HepG2 (cell line): ENCODE data around the gene SLC8A2. TPM values are rescaled to one million over a fixed set of nuclear protein-coding genes. Genes with fewer than 3 reads are reported as not detected.

Experiments
- BRD4 ChIP-seq: sonication (generic); formaldehyde crosslinking; IDR thresholded peaks from 2 replicates; pipeline ENCODE4 v1.4.0; 2020; ENCODE audit warnings: missing genetic modification reagents
- CEBPG ChIP-seq: IDR thresholded peaks from 2 replicates; pipeline ENCODE4 v1.6.1; 2016
- EHMT2 ChIP-seq: fragments of 200-600 bp; sonication (generic); IDR thresholded peaks from 2 replicates; pipeline ENCODE4 v1.7.0; 2017; ENCODE audit warnings: antibody characterized with exemption, low read depth, low read length, borderline replicate concordance
- KAT8 ChIP-seq: IDR thresholded peaks from 2 replicates; pipeline ENCODE4 v1.6.1; 2016; ENCODE audit warnings: missing genetic modification reagents, missing compliant biosample characterization
- KLF11 ChIP-seq: IDR thresholded peaks from 2 replicates; pipeline ENCODE4 v1.6.1; 2016; ENCODE audit warnings: missing compliant biosample characterization
- NFE2L2 ChIP-seq: fragments of 150-350 bp; IDR thresholded peaks from 2 replicates; pipeline ENCODE4 v1.6.1; 2014; ENCODE audit warnings: low read length
- NFRKB ChIP-seq: fragments of 450-650 bp; IDR thresholded peaks from 2 replicates; pipeline ENCODE4 v1.6.1; 2017
- PAX8 ChIP-seq: sonication (generic); formaldehyde crosslinking; IDR thresholded peaks from 2 replicates; pipeline ENCODE4 v1.8.0; 2022; ENCODE audit warnings: mild to moderate bottlenecking, missing genetic modification reagents, borderline replicate concordance
- PRMT3 ChIP-seq: sonication (generic); formaldehyde crosslinking; IDR thresholded peaks from 2 replicates; pipeline ENCODE4 v1.8.1; 2022; ENCODE audit warnings: low read depth, mild to moderate bottlenecking, moderate library complexity, missing genetic modification reagents, borderline replicate concordance
- RBAK ChIP-seq: sonication (generic); formaldehyde crosslinking; IDR thresholded peaks from 2 replicates; pipeline ENCODE4 v1.5.1; 2020; ENCODE audit warnings: mild to moderate bottlenecking, missing genetic modification reagents
- RBM22 ChIP-seq: fragments of 200-400 bp; formaldehyde crosslinking; optimal IDR thresholded peaks from 2 replicates; pipeline ENCODE3; 2017; ENCODE audit warnings: mild to moderate bottlenecking, low read length, moderate library complexity
- REPIN1 ChIP-seq: sonication (generic); formaldehyde crosslinking; IDR thresholded peaks from 2 replicates; pipeline ENCODE4 v1.8.0; 2022; ENCODE audit warnings: missing genetic modification reagents, low read depth, mild to moderate bottlenecking, borderline replicate concordance
- ZFAT ChIP-seq: sonication (generic); formaldehyde crosslinking; conservative IDR thresholded peaks from 2 replicates; pipeline ENCODE4 v1.8.1; 2023; ENCODE audit warnings: missing genetic modification reagents, inconsistent platforms
- ZNF121 ChIP-seq: sonication (generic); formaldehyde crosslinking; IDR thresholded peaks from 2 replicates; pipeline ENCODE4 v1.5.0; 2020; ENCODE audit warnings: mild to moderate bottlenecking, missing genetic modification reagents
- ZNF232 ChIP-seq: sonication (generic); formaldehyde crosslinking; IDR thresholded peaks from 2 replicates; pipeline ENCODE4 v1.4.0; 2020; ENCODE audit warnings: missing genetic modification reagents, borderline replicate concordance
- ZNF260 ChIP-seq: sonication (generic); formaldehyde crosslinking; IDR thresholded peaks from 2 replicates; pipeline ENCODE4 v1.4.0; 2020; ENCODE audit warnings: missing genetic modification reagents, low read depth, mild to moderate bottlenecking, borderline replicate concordance
- ZNF569 ChIP-seq: sonication (generic); formaldehyde crosslinking; IDR thresholded peaks from 2 replicates; pipeline ENCODE4 v1.5.0; 2020; ENCODE audit warnings: mild to moderate bottlenecking, missing genetic modification reagents, moderate library complexity, borderline replicate concordance
- ZNF713 ChIP-seq: sonication (generic); formaldehyde crosslinking; IDR thresholded peaks from 2 replicates; pipeline ENCODE4 v1.4.0; 2020; ENCODE audit warnings: mild to moderate bottlenecking, missing genetic modification reagents
- ZNF772 ChIP-seq: sonication (generic); formaldehyde crosslinking; IDR thresholded peaks from 2 replicates; pipeline ENCODE4 v1.5.0; 2020; ENCODE audit warnings: mild to moderate bottlenecking, missing genetic modification reagents
- ZNF878 ChIP-seq: sonication (generic); formaldehyde crosslinking; IDR thresholded peaks from 2 replicates; pipeline ENCODE4 v1.8.1; 2023; ENCODE audit warnings: mild to moderate bottlenecking, missing genetic modification reagents, moderate library complexity
- ZSCAN20 ChIP-seq: sonication (generic); formaldehyde crosslinking; IDR thresholded peaks from 2 replicates; pipeline ENCODE4 v1.4.0; 2020; ENCODE audit warnings: missing genetic modification reagents, mild to moderate bottlenecking, borderline replicate concordance
- polyA plus RNA-seq, 8 experiments: library from polyadenylated mRNA; depleted of rRNA in 3 of 8; stranded (reverse) in 7 of 8; unstranded in 1 of 8; fragments of >200 nt; fragmentation: Illumina TruSeq in 4 of 8; extraction: Trizol in 4 of 8; gene quantifications; 2 replicates each; pipeline versions ENCODE4 v1.2.1 to v1.2.3, GENCODE V29; 2011 to 2016; ENCODE audit warnings: low read depth in 4 of 8, missing spikeins in 1 of 8, mixed read lengths in 1 of 8; ENCODE audit not compliant: insufficient read depth in 1 of 8
- total RNA-seq, 5 experiments: library from RNA; depleted of rRNA; stranded (reverse); fragments of >200 nt; fragmentation: Illumina TruSeq; extraction: Trizol; gene quantifications; 2 replicates each; pipeline ENCODE4 v1.2.3, GENCODE V29; 2016; ENCODE audit warnings: low read depth in 1 of 5
- TF ChIP-seq, protein P1 (sequence below): IDR thresholded peaks from 2 replicates; pipeline ENCODE4 v1.6.1; 2016; ENCODE audit warnings: missing biosample characterization, missing genetic modification reagents, low read depth
- TF ChIP-seq, protein P2 (sequence below): sonication (generic); formaldehyde crosslinking; IDR thresholded peaks from 2 replicates; pipeline ENCODE4 v1.9.0; 2021; ENCODE audit warnings: missing genetic modification reagents, borderline replicate concordance
- TF ChIP-seq, protein P3 (sequence below): sonication (generic); formaldehyde crosslinking; IDR thresholded peaks from 2 replicates; pipeline ENCODE4 v1.8.1; 2023; ENCODE audit warnings: missing genetic modification reagents, mild to moderate bottlenecking, borderline replicate concordance
- TF ChIP-seq, protein P4 (sequence below): sonication (generic); IDR thresholded peaks from 2 replicates; pipeline ENCODE4 v1.6.1; 2016; ENCODE audit warnings: low read depth, borderline replicate concordance
- TF ChIP-seq, protein P5 (sequence below): IDR thresholded peaks from 2 replicates; pipeline ENCODE4 v1.6.1; 2016

Gene SLC8A2
- total and polyA plus RNA-seq, 2 of the 13 experiments (the other 11 are each of a cell fraction or from before 2014, with no cell fraction given) = 0.02 TPM; not detected in 1

DNA sequence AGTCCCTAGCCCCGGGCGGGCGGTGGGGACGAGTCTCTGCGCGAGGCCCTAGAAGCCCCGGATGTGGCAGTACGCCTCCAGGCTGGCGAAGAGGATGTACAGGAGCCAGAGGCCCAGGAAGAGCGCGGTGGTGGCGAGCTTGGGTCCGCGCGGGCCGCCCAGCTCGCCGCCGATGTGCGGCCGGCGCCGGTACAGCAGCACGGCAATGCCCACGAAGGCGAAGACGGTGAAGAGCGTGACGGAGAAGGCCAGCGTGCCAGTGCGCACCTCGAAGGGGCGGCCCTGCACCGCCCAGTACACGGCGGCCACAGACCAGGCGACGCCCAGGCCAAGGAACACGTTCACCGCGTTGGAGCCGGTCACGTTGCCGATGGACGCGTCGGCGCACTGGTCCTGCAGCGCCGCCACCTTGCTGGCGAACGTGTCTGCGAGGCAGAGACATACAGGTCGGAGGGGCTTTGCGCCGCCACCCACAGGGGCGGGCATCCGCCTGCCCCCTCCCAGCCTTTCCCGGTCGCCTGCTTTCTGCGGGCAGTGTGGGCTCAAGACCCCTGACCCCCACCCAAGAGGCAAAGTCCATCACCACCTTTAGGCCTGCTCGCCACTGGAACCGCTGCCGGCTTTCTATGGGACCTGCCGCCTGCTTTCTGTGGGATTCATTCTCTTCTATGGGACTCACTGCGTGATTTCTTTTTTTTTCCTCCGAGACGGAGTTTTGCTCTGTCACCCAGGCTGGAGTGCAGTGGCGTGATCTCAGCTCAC, 41.5 kb downstream of the SLC8A2 start (continued):
- TF ChIP-seq, protein P1, sequence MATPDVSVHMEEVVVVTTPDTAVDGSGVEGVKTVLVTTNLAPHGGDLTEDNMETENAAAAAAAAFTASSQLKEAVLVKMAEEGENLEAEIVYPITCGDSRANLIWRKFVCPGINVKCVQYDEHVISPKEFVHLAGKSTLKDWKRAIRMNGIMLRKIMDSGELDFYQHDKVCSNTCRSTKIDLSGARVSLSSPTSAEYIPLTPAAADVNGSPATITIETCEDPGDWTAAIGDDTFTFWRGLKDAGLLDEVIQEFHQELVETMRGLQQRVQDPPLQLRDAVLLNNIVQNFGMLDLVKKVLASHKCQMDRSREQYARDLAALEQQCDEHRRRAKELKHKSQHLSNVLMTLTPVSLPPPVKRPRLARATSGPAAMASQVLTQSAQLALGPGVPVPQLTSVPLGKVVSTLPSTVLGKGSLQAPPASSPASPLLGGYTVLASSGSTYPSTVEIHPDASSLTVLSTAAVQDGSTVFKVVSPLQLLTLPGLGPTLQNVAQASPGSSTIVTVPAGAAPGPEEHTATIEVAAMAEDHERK (CRISPR knock-in tag) = no peak
- TF ChIP-seq ZNF121 (CRISPR knock-in tag) (no peak), NFE2L2 (no peak), ZSCAN20 (peak; percentile 24; the same call in 1 of the 2 replicates), CEBPG (CRISPR knock-in tag) (no peak), NFRKB (no peak), ZNF260 (CRISPR knock-in tag) (no peak), ZFAT (no peak), ZNF713 (CRISPR knock-in tag) (0 out of 2 replicates have a peak, but pooled peaks have one; percentile 76), PAX8 (CRISPR knock-in tag) (no peak), ZNF569 (CRISPR knock-in tag) (no peak), RBM22 (no peak), RBAK (CRISPR knock-in tag) (no peak), ZNF772 (peak; percentile 87), KLF11 (CRISPR knock-in tag) (no peak), BRD4 (CRISPR knock-in tag) (no peak), ZNF878 (CRISPR knock-in tag) (no peak), KAT8 (CRISPR knock-in tag) (no peak), REPIN1 (0 out of 2 replicates have a peak, but pooled peaks have one; percentile 37), PRMT3 (CRISPR knock-in tag) (0 out of 2 replicates have a peak, but pooled peaks have one; percentile 48), EHMT2 (no peak), ZNF232 (peak; percentile 69; the same call in 1 of the 2 replicates)
- TF ChIP-seq, protein P2, sequence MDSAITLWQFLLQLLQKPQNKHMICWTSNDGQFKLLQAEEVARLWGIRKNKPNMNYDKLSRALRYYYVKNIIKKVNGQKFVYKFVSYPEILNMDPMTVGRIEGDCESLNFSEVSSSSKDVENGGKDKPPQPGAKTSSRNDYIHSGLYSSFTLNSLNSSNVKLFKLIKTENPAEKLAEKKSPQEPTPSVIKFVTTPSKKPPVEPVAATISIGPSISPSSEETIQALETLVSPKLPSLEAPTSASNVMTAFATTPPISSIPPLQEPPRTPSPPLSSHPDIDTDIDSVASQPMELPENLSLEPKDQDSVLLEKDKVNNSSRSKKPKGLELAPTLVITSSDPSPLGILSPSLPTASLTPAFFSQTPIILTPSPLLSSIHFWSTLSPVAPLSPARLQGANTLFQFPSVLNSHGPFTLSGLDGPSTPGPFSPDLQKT (CRISPR knock-in tag) = no peak
- TF ChIP-seq, protein P3, sequence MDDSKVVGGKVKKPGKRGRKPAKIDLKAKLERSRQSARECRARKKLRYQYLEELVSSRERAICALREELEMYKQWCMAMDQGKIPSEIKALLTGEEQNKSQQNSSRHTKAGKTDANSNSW = peak; percentile 86; the same call in 1 of the 2 replicates
- TF ChIP-seq, protein P4, sequence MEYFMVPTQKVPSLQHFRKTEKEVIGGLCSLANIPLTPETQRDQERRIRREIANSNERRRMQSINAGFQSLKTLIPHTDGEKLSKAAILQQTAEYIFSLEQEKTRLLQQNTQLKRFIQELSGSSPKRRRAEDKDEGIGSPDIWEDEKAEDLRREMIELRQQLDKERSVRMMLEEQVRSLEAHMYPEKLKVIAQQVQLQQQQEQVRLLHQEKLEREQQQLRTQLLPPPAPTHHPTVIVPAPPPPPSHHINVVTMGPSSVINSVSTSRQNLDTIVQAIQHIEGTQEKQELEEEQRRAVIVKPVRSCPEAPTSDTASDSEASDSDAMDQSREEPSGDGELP = no peak; the same call in 1 of the 2 replicates
- TF ChIP-seq, protein P5, sequence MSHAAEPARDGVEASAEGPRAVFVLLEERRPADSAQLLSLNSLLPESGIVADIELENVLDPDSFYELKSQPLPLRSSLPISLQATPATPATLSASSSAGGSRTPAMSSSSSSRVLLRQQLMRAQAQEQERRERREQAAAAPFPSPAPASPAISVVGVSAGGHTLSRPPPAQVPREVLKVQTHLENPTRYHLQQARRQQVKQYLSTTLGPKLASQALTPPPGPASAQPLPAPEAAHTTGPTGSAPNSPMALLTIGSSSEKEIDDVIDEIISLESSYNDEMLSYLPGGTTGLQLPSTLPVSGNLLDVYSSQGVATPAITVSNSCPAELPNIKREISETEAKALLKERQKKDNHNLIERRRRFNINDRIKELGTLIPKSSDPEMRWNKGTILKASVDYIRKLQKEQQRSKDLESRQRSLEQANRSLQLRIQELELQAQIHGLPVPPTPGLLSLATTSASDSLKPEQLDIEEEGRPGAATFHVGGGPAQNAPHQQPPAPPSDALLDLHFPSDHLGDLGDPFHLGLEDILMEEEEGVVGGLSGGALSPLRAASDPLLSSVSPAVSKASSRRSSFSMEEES (CRISPR knock-in tag) = no peak
